ENCODE results near the gene IL6R.

IL6R gene

GRCh38 chr1:154502066-154502743 is 97.1 kb downstream of the IL6R start, which contains the start of the genes SHE and TDRD10:
Gene SHE (minus strand): TSS chr1:154502412. CDS start chr1:154502026, 386 bp downstream.
Gene TDRD10 (plus strand): TSS chr1:154502219. CDS start chr1:154506904, 4,685 bp downstream.
- Histone ChIP-seq H3K27me3 (peaks cover 35 to 47% (median 42%) of the 10 kb centered on the region in 11 experiments), H3K4me1 (peaks cover 40 to 56% (median 54%) of the 10 kb centered on the region in 10 experiments), H3K9me3 (replicated peaks in 1 of 11) (peaks cover 18 to 33% (median 22%) of the 10 kb centered on the region in 11 experiments; a peak in 21 of 22 replicates), H4K20me1 (no peaks in the 10 kb centered on the region), H3K9ac (0 out of 22 replicates have a peak within 1 kb of the TSS, but pooled peaks of 1 of the 11 experiments have one; percentile 18), H3K4me3 (peak within 1 kb of the TSS; percentile 28 to 51 (median 41); a peak in 18 of 20 replicates), H3K36me3 (no peaks in the 10 kb centered on the region), H3K4me2 (peak within 1 kb of the TSS; percentile 57 to 93 (median 76)), H3K27ac (no peak within 1 kb of the TSS)
- no peak for TF ChIP-seq Cebpa-rat (IDR thresholded peaks at IDR 0.05)

GRCh38 chr1:154502744-154503115 is 97.6 kb downstream of the IL6R start:
- Histone ChIP-seq H3K4me3 (peak overlapping the region; percentile 28 to 51 (median 41); a peak in 14 of 20 replicates), H3K36me3 (no peaks in the 10 kb centered on the region), H3K27ac (no peak overlapping the region), H4K20me1 (no peaks in the 10 kb centered on the region), H3K9me3 (replicated peaks in 1 of 11) (peaks cover 18 to 33% (median 22%) of the 10 kb centered on the region in 11 experiments; a peak in 21 of 22 replicates), H3K9ac (no peak overlapping the region), H3K4me2 (peak overlapping the region; percentile 57 to 93 (median 76)), H3K4me1 (peaks cover 35 to 53% (median 49%) of the 10 kb centered on the region in 10 experiments), H3K27me3 (peaks cover 35 to 47% (median 42%) of the 10 kb centered on the region in 11 experiments)
- no peak for TF ChIP-seq Cebpa-rat (IDR thresholded peaks at IDR 0.05)

GRCh38 chr1:154503898-154504297 is 98.8 kb downstream of the IL6R start:
- no peak overlapping the region for H3K4me2 ChIP-seq
- no peak for TF ChIP-seq Cebpa-rat (IDR thresholded peaks at IDR 0.05)
- no peak overlapping the region for H3K9ac ChIP-seq
- no peaks in the 10 kb centered on the region for H3K36me3 ChIP-seq
- H3K9me3 ChIP-seq (replicated peaks in 1 of 11) = peaks cover 18 to 33% (median 22%) of the 10 kb centered on the region in 11 experiments; a peak in 21 of 22 replicates
- H4K20me1 ChIP-seq = no peaks in the 10 kb centered on the region
- peaks cover 29 to 42% (median 38%) of the 10 kb centered on the region in 10 experiments for H3K4me1 ChIP-seq
- no peak overlapping the region for H3K27ac ChIP-seq
- H3K27me3 ChIP-seq = peaks cover 35 to 47% (median 42%) of the 10 kb centered on the region in 11 experiments
- no peak overlapping the region for H3K4me3 ChIP-seq

- no peaks in the 10 kb centered on the region for H4K20me1 ChIP-seq
- no peak overlapping the region for H3K4me3 ChIP-seq
- no peaks in the 10 kb centered on the region for H3K9me3 ChIP-seq (replicated peaks in 1 of 11)
- peaks cover 0 to 12% (median 0%) of the 10 kb centered on the region in 10 experiments; a peak in 5 of 20 replicates for H3K4me1 ChIP-seq
- H3K27ac ChIP-seq = no peak overlapping the region
- H3K9ac ChIP-seq = no peak overlapping the region
- no peaks in the 10 kb centered on the region for H3K27me3 ChIP-seq
- TF ChIP-seq Cebpa-rat (IDR thresholded peaks at IDR 0.05) = no peak
- no peak overlapping the region for H3K4me2 ChIP-seq
- no peaks in the 10 kb centered on the region for H3K36me3 ChIP-seq
Observed at GRCh38 chr1:154512760-154513159, 107.6 kb downstream of the IL6R start.

- no peak for TF ChIP-seq Cebpa-rat (IDR thresholded peaks at IDR 0.05)
- no peak overlapping the region for H3K9ac ChIP-seq
- no peaks in the 10 kb centered on the region for H4K20me1 ChIP-seq
- H3K4me3 ChIP-seq = no peak overlapping the region
- H3K36me3 ChIP-seq = no peaks in the 10 kb centered on the region
- H3K4me1 ChIP-seq = peaks cover 0 to 26% (median 0%) of the 10 kb centered on the region in 10 experiments; a peak in 6 of 20 replicates
- no peaks in the 10 kb centered on the region for H3K27me3 ChIP-seq
- H3K4me2 ChIP-seq = no peak overlapping the region
- H3K27ac ChIP-seq = no peak overlapping the region
- H3K9me3 ChIP-seq (replicated peaks in 1 of 11) = no peaks in the 10 kb centered on the region
Observed at GRCh38 chr1:154514066-154514553, 109.0 kb downstream of the IL6R start.

- Histone ChIP-seq H3K27me3 (no peaks in the 10 kb centered on the region), H3K9me3 (replicated peaks in 1 of 11) (no peaks in the 10 kb centered on the region)
- no peak for TF ChIP-seq Cebpa-rat (IDR thresholded peaks at IDR 0.05)
Observed at GRCh38 chr1:154517661-154518060, 112.5 kb downstream of the IL6R start.

More at GRCh38 chr1:154517661-154518060, 112.5 kb downstream of the IL6R start:
- peak overlapping the region in 3 of 11 experiments; percentile 81 to 95 (median 90); a peak in 5 of 22 replicates for H3K4me2 ChIP-seq
- no peak overlapping the region for H3K27ac ChIP-seq
- H4K20me1 ChIP-seq = no peaks in the 10 kb centered on the region
- no peaks in the 10 kb centered on the region for H3K36me3 ChIP-seq
- peaks cover 0 to 61% (median 0%) of the 10 kb centered on the region in 10 experiments; a peak in 7 of 20 replicates for H3K4me1 ChIP-seq
- H3K9ac ChIP-seq = no peak overlapping the region
- no peak overlapping the region for H3K4me3 ChIP-seq

Measured in BLaER1 treated with 17β-estradiol and CSF1 and Interleukin-3, amounts not matched to agents 10 nM and 100 nM (cell line).